ENCODE results near the gene C6orf47. TPM values are rescaled to one million over a fixed set of nuclear protein-coding genes. Genes with fewer than 3 reads are reported as not detected.

Gene C6orf47
- total and polyA plus RNA-seq, 2 of the 13 experiments (the other 11 are each of a cell fraction or from before 2014, with no cell fraction given): 1.7 to 18.1 TPM

GRCh38 chr6:31663961-31664789 is 3.6 kb upstream of the C6orf47 start (continued):
- TF ChIP-seq ZNF580 (CRISPR knock-in tag; IDR thresholded peaks at IDR 0.05; ENCODE audit: borderline replicate concordance, low read depth): no peak
- no peak for TF ChIP-seq ZNF709 (CRISPR knock-in tag; IDR thresholded peaks at IDR 0.05)
- peak; percentile 42; the same call in 1 of the 2 replicates for TF ChIP-seq PAXIP1 (CRISPR knock-in tag; conservative IDR thresholded peaks at IDR 0.05)
- no peak for TF ChIP-seq CENPBD1 (CRISPR knock-in tag; IDR thresholded peaks at IDR 0.05; ENCODE audit: borderline replicate concordance, low read depth)
- no peak for TF ChIP-seq THAP8 (CRISPR knock-in tag; IDR thresholded peaks at IDR 0.05; ENCODE audit: borderline replicate concordance)
- TF ChIP-seq GABPB1 (CRISPR knock-in tag; IDR thresholded peaks at IDR 0.05): peak; percentile 30; the same call in 1 of the 2 replicates
- TF ChIP-seq ZNF672 (CRISPR knock-in tag; IDR thresholded peaks at IDR 0.05): no peak
- no peak for TF ChIP-seq HOMEZ (CRISPR knock-in tag; IDR thresholded peaks at IDR 0.05; ENCODE audit: low read depth)
- no peak for TF ChIP-seq HIVEP1 (CRISPR knock-in tag; IDR thresholded peaks at IDR 0.05)
- TF ChIP-seq TBX2 (CRISPR knock-in tag; IDR thresholded peaks at IDR 0.05; ENCODE audit: borderline replicate concordance): no peak
- no peak for TF ChIP-seq TBL1XR1 (IDR thresholded peaks at IDR 0.05; ENCODE audit: borderline replicate concordance, low read length, partially characterized antibody)
- no peak for TF ChIP-seq ZNF510 (CRISPR knock-in tag; IDR thresholded peaks at IDR 0.05; ENCODE audit: low read depth)
- TF ChIP-seq HCFC1 (IDR thresholded peaks at IDR 0.05; ENCODE audit: low read depth, low read length): no peak
- TF ChIP-seq ZZZ3 (CRISPR knock-in tag; IDR thresholded peaks at IDR 0.05; ENCODE audit: borderline replicate concordance): no peak
- TF ChIP-seq ZNF644 (CRISPR knock-in tag; IDR thresholded peaks at IDR 0.05; ENCODE audit: low read depth): no peak
- peak; percentile 74 for TF ChIP-seq ZBTB38 (CRISPR knock-in tag; IDR thresholded peaks at IDR 0.05)
- no peak for TF ChIP-seq ZFP41 (CRISPR knock-in tag; IDR thresholded peaks at IDR 0.05; ENCODE audit: borderline replicate concordance)
- no peak for TF ChIP-seq CREM (IDR thresholded peaks at IDR 0.05)
- no peak for TF ChIP-seq CREM (CRISPR knock-in tag; IDR thresholded peaks at IDR 0.05)
- peak; percentile 56; the same call in 1 of the 2 replicates for TF ChIP-seq MYC (CRISPR knock-in tag; IDR thresholded peaks at IDR 0.05; ENCODE audit: borderline replicate concordance)
- TF ChIP-seq ATF7-NPFF (CRISPR knock-in tag; IDR thresholded peaks at IDR 0.05; ENCODE audit: low read depth): no peak
- no peak for TF ChIP-seq ZNF17 (CRISPR knock-in tag; IDR thresholded peaks at IDR 0.05)
- TF ChIP-seq PRMT3 (CRISPR knock-in tag; IDR thresholded peaks at IDR 0.05; ENCODE audit: borderline replicate concordance, low read depth): no peak

Data from HepG2 (cell line).